ENCODE data around the gene KCNJ16.
A peak's percentile ranks its signal among the peaks of the same experiment; 100 is the strongest.

The KCNJ16 gene

DNA sequence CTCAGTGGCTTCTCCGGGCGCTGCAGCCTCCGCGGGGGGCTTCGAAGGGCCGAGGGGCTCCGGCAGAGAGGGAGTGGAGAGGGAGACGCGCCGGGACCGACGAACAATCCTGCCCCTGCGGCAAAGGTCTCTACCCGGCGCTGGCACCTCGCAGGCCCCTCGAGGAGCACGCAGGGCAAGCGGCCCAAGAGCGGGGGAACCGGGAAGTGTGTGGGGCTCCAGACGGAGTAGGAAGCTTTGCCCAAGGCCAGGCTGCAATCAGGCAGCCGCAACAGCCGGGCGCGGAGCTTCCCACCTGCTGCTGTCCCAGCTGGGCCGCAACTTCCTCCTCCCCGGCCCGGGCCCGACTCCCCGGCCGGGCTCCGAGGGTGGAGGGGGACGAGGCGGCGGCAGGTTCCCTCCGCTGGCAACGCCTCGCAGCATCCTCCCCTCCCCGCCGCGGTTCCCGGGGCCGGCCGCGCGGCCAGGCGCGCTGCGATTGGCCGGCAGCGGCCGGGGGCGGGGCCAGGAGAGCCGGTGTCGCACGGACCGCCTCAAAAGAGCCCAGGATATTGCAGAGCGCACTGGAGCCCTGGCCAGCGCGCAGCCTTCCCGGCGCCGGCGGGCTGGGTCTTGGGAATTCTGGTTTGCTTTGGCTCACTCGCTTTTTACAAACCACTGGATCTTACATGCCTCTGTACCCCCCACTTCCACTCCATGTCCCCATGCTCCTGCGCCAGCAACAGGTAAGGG is 94.1 kb downstream of the KCNJ16 start, which contains the start of gene KCNJ2:
Gene KCNJ2 (plus strand): TSS at position 556 of the 732 bp plus-strand sequence. CDS start 5,508 bp downstream, outside the sequence.
- peak; percentile 44 for DNase-seq (ENCODE audit: extremely low read depth, low read depth)
- TF ChIP-seq, protein P1, sequence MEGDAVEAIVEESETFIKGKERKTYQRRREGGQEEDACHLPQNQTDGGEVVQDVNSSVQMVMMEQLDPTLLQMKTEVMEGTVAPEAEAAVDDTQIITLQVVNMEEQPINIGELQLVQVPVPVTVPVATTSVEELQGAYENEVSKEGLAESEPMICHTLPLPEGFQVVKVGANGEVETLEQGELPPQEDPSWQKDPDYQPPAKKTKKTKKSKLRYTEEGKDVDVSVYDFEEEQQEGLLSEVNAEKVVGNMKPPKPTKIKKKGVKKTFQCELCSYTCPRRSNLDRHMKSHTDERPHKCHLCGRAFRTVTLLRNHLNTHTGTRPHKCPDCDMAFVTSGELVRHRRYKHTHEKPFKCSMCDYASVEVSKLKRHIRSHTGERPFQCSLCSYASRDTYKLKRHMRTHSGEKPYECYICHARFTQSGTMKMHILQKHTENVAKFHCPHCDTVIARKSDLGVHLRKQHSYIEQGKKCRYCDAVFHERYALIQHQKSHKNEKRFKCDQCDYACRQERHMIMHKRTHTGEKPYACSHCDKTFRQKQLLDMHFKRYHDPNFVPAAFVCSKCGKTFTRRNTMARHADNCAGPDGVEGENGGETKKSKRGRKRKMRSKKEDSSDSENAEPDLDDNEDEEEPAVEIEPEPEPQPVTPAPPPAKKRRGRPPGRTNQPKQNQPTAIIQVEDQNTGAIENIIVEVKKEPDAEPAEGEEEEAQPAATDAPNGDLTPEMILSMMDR (IDR thresholded peaks at IDR 0.05; ENCODE audit: low read depth, low read length) = no peak

DNA sequence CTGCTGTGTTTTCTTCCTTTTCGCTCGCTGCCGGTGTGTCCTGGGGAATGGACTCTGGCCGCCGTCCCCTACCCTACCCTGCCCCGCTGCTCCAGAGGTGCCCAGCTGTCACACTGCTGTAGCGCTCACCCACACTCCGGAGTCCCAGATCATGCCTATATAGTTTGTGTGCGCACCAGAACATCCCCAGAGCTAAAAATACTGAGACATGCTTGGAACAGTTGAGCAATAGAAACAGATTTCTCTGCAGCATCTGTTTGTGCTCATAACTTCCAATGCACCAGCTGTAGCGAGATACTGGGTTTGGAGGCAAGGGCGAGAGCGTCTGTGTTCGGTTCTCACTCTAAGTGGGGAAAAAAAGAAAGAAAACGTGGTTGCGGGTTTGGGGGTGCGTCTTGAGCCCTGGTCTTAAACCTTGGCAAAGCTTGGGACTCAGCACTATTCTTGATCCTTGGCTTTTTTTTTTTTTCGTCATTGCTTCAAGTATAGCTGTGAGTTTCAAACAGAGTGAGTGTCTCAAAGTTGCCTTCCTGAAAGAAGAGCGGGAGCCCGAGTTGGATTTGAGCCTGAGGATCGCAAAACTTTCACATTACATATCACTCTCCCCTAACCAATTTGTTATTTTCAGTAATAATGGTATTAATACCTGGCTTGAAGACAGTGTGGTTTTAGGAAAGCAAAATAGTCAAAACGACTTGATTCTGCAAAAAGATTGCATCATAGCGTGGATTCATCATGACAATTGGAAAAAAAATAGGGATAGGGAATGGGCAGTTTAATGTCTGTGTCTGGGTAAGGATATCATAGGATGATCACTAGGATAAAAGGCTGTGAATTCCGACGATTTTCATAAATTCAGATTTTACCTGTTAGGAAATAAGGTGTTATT is 94.9 kb downstream of the KCNJ16 start:
- TF ChIP-seq, protein P1 (IDR thresholded peaks at IDR 0.05; ENCODE audit: low read depth, low read length) = no peak
- DNase-seq (ENCODE audit: extremely low read depth, low read depth) = no peak

DNA sequence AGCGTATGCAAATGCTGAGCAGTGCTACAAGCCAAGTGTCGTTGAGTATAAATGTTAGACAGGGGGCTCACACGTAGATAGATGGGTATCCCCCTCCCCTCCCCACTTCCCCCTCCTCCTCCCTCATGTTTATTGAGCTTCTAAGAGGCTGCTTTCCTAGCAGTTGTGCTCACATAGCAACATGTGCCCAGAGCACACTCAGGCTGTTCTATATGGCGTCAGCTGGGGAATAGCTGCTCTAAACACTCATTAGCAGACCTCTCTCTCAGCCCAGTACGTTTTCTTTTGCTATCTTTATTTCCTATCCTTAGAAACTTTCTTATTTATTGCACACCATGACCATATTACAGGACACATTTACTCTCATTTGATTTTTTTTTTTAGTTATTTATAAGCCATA is 96.1 kb downstream of the KCNJ16 start:
- TF ChIP-seq, protein P1 (IDR thresholded peaks at IDR 0.05; ENCODE audit: low read depth, low read length) = no peak
- no peak for DNase-seq (ENCODE audit: extremely low read depth, low read depth)

DNA sequence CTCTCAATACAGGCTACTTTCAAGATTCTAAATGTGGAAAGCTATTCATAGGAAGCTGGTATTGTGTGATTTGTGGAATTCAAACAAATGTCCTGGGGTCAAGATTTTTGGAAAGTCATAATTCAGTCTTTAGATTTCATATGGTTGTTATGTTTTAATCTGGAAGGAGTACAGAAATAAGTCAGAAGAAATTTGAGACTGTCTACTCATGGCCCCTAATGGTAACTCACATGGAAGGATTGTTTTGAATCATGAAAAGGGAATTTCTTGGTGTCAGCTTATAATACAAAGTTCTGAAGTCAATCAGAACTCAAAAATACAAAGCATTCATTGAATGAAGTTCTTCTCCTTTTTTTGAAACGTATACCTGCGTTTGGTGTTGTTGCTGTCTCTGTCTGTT is 97.4 kb downstream of the KCNJ16 start:
- no peak for DNase-seq (ENCODE audit: extremely low read depth, low read depth)
- TF ChIP-seq, protein P1 (IDR thresholded peaks at IDR 0.05; ENCODE audit: low read depth, low read length) = no peak

DNA sequence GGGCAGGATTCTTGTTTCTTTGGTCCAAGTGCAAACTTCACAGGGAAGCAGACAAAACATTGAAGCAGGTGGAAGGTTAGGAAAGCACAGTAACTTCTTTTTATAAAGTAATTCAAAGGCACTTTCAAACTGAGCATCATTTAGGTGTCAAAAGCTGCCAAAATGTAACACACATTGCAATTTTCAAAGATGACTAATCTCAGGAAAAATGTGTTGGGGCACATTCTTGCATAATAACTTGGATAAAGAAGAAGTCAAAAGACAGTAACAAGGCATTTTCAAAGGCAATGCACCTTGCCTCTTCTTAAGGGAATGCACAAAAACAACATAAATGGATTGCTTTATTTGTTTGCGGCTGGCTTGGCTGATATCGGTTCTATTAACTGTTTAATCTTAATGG is 97.9 kb downstream of the KCNJ16 start:
- DNase-seq (ENCODE audit: extremely low read depth, low read depth) = no peak
- TF ChIP-seq, protein P1 (IDR thresholded peaks at IDR 0.05; ENCODE audit: low read depth, low read length) = no peak

DNA sequence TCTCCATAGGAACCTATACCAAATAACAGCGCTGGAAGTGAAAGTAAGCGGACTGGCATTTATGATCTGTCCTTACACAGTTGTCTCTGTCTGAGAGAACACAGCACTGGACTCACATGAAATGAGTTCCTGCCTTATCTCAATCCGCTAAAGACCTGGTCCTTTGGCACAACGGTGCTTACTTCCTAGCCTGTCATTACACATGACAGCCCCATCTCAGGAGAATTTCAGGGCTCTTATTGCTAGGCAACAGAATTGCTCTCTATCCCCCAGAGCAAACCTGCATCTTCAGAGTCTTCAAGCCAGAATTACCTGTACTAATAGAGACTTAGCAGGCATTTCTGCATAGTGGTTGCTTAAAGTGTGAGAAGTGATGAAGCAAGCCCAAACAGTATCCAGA is 98.7 kb downstream of the KCNJ16 start:
- DNase-seq (ENCODE audit: extremely low read depth, low read depth) = no peak
- TF ChIP-seq, protein P1 (IDR thresholded peaks at IDR 0.05; ENCODE audit: low read depth, low read length) = no peak

DNA sequence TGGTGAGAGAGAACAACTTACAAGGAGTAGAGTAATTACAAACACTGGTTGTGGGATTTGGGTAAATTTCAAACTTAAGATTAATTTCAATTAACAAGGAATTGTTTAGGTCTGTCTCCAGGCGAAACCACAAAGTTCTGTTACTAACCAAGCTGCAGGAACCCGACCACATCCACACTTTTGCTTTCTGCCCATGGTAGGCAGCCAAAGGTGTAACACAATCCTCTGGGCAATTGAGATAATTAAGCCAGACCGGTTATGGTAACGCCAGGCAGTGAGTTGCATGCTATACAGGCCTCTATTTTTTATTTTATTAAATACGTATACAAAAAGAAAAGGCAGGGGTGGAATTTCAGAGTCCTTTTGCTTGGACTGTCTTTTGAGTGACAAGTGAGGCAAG is 106.4 kb downstream of the KCNJ16 start:
- no peak for DNase-seq (ENCODE audit: extremely low read depth, low read depth)

More for the DNA sequence above, 106.4 kb downstream of the KCNJ16 start:
- TF ChIP-seq, protein P1 (IDR thresholded peaks at IDR 0.05; ENCODE audit: low read depth, low read length) = no peak

Measured in AG09319 (cell line).